Measurements from ENCODE around the gene KRT17. TPM values are rescaled to one million over a fixed set of nuclear protein-coding genes. Genes with fewer than 3 reads are reported as not detected.

The KRT17 gene
- total RNA-seq, 2 donors from 2014 or later, result not detected

Other genes with a start within 250 kb of the KRT17 start
- gene KRT34, start 242.3 kb downstream of the KRT17 start, total RNA-seq, result not detected
- gene KRT31, start 227.0 kb downstream of the KRT17 start, total RNA-seq, result not detected
- not detected for gene KRT37, start 200.0 kb downstream of the KRT17 start, total RNA-seq
- gene KRT38, start 183.6 kb downstream of the KRT17 start, total RNA-seq, result not detected
- not detected for gene KRT32, start 157.2 kb downstream of the KRT17 start, total RNA-seq
- not detected for gene KRT35, start 143.4 kb downstream of the KRT17 start, total RNA-seq
- gene KRT36, start 134.7 kb downstream of the KRT17 start, total RNA-seq, result not detected
- gene KRT13, start 119.0 kb downstream of the KRT17 start, total RNA-seq, result not detected
- gene KRT15, start 105.7 kb downstream of the KRT17 start, total RNA-seq, result not detected
- gene KRT19, start 96.3 kb downstream of the KRT17 start, total RNA-seq, result not detected
- not detected for gene KRT9, start 52.5 kb downstream of the KRT17 start, total RNA-seq
- not detected for gene KRT14, start 37.7 kb downstream of the KRT17 start, total RNA-seq
- gene KRT16, start 11.8 kb downstream of the KRT17 start, total RNA-seq, result not detected
- gene EIF1, start 64.3 kb upstream of the KRT17 start, total RNA-seq, result 1,000 to 10,000 TPM; 2,426 to 2,697 TPM
- gene GAST, start 87.8 kb upstream of the KRT17 start, total RNA-seq, result not detected
- 1 to 10 TPM in 1 of 2 donors, under 1 TPM in 1; 0.15 to 1.3 TPM for gene HAP1, start 110.1 kb upstream of the KRT17 start, total RNA-seq
- gene JUP, start 162.1 kb upstream of the KRT17 start, total RNA-seq, result 1 to 10 TPM in 1 of 2 donors, under 1 TPM in 1; 0.63 to 1.4 TPM
- 1 to 10 TPM; 1.7 to 2.0 TPM for gene P3H4, start 187.4 kb upstream of the KRT17 start, total RNA-seq
- gene FKBP10, start 188.4 kb upstream of the KRT17 start, total RNA-seq, result not detected
- gene NT5C3B, start 211.7 kb upstream of the KRT17 start, total RNA-seq, result 10 to 100 TPM; 23.1 to 28.9 TPM
- not detected for gene KLHL10, start 213.2 kb upstream of the KRT17 start, total RNA-seq
- gene KLHL11, start 240.8 kb upstream of the KRT17 start, total RNA-seq, result 10 to 100 TPM; 17.7 to 31.6 TPM

All from T-helper 17 cell (primary cell).